Activated CD8-positive, alpha-beta memory T cell treated with anti-CD3 and anti-CD28 coated beads, Interleukin-2, amount 50 U/mL, for 1 hour (primary cell): Measurements from ENCODE around the gene NOP9.

Experiments
- DNase-seq: peaks from one replicate; pipeline ENCODE4 v3.0.0-alpha.2; 2020; ENCODE audit errors: extremely low read depth

NOP9 gene

DNA sequence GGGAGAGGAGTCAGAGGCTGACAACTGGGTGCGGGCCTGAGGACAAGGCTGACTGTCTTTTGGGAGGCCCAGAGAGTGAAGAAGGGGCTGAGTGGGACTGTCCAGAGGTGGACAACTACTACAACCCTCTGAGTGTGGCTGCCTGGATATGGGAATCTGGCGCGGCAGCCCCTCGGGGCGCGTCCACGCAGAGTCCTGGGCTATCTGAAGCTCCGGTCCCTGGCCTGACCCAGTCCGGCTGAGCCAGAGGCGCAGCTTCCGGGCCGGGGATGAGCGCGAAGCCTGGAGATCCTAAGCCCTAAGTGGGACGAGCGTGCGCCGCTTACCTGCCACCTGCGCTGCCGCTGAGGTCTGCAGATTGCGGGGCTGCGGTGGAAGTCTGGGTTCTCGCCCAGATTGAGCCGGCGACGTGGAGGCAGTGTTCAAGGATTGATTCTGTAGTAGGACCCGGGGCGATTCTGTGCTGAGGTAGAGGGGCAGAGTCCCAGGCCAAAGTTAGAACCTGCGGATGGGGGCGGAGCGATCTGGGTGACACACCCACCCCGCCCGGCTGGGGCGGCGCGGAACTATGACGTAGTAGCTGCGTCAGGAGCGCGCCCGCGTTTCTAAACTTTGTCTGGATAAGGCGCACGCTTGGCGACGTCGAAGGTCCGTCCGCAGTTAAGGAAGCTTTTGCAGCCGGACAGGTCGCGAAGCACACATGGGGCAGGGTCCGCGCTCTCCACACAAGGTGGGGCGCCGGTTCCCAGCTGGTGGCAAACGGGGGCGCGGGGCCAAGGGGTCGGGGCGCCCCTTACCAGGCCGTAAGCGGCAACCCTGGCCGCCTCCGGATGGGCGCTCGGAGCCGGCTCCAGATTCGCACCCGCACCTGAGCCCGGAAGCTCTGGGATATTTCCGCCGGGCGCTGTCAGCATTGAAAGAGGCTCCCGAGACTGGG lies at the start of gene NOP9, which contains the start of gene DHRS1:
Gene NOP9, plus strand, starts transcription at position 596 of the 937 bp plus-strand sequence. Its CDS starts 105 bp downstream, at position 701.
Gene DHRS1, minus strand, starts transcription at position 526 of the 937 bp plus-strand sequence. CDS start 674 bp downstream, outside the sequence.
- DNase-seq = peak; percentile 75

- no peak for DNase-seq
These were observed 49.3 kb upstream of the NOP9 start for GRCh38 chr14:24250354-24250753.

DNA sequence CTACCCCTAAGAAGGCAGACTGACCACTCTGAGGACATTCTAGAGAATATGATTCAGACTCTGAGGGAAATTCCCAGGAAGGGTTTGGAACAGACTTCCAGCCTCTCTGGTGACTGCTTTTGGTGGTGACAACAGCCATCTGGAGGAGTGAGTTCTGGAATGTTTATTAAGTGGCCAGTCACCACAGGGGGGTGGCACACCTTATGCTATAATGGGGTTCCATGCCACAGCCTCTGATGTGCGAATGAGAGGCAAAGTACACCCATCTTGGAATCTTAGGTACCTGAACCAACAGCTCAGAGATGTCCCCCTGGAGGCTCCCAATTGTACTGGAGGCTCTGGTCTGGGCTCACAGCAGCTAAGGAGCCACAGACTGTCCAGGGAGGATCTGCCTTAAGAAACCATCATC lies 47.8 kb upstream of the NOP9 start:
- no peak for DNase-seq

DNA sequence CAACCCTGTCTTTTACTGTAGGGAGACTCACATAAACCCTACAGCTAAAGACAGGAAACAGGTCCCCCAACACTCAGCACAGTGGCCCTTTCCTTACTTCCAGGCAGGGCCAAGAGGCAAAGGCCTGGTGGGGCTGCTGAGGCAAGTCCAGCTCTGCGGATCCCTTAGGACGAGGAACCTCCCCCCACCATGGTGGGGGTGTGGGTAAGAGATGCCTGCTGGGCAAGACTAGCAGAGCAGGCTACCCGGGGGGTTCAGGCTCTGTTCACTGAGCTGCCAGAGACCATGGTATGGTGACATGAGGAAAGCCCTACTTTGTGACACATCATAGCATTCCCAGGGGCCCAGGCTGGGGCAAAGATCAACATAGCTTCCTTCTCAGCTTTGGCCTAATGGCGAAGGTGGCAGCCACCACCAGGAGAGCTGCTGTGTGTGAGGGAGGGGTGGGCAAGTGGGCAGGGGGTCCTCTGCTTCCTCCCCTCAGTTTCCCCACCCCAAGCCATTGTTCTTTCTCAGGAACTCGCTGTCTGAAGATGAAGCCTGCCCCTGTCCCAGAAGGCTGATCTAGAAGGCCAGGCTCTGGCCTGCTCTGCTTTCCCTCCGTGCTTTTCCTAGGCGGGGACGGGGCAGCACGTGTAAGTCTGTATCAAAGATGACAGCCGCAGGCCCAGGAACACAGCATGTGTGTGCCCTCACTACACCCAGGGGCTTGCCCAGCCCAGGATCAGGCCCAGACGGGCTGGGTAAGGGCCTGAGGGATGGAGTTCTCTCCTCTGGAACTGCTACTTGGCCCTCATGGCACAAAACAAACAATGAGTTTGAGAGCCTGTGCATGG lies 47.1 kb upstream of the NOP9 start:
- no peak for DNase-seq

- no peak for DNase-seq
These were observed 45.7 kb upstream of the NOP9 start for GRCh38 chr14:24253936-24254335.

- no peak for DNase-seq
These were observed 44.8 kb upstream of the NOP9 start for GRCh38 chr14:24254630-24255392.

DNA sequence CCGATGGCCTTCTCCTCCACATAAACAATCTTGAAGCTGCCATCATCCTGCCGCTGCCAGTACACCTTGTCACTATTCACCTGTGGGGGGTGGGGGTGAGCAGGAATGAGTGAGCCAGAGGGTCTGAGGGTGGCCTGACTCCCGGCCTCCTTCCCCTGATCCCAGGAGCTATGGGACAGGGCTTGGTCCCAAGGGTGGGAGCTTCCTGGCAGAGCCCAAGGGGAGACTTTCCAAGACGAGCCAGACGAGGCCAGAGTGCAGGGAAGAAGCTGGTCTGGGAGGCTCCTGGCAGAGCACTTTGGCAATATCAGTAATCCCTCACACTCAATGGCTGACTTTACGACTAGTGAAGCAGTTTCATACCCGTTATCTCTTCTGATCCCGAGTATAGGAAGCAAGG lies 44.2 kb upstream of the NOP9 start:
- DNase-seq = no peak

DNA sequence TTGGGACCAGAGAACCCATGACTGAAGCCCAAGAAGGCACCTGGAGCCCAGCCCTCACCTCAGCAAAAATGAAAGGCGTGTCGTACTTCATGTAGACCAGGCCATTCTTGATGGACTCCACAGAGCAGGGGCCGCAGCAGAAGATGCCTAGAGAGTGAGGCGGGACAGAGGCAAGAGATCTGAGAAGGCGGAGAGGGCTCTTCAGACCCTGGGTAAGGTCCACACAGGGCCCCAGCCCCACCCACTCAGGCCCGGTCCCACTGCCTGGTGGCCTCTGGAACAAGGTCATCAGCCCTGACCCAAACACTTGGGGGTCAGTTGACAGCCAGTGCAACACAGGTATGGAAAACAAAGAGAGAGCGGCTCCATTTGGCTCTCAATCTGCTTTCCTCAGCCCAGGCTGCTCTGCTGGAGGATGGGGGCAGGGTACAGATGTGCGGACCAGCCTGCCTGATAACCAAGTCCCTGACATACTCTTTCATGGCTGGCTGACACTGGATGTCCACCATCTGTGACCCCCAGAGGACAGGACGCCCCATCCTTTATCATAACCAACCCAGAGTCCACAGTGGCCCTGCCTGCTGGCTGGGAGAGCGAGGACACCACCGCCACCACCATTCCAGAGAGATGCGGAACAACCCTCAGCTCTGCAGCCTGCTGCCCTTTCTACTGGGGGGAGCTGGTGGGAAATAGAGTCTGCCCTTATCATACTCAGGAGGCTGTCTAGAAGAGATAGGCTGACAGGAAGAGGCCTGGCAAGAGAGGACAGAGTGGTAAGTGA lies 43.5 kb upstream of the NOP9 start:
- no peak for DNase-seq

- DNase-seq = no peak
These were observed 42.7 kb upstream of the NOP9 start for GRCh38 chr14:24256960-24257359.

DNA sequence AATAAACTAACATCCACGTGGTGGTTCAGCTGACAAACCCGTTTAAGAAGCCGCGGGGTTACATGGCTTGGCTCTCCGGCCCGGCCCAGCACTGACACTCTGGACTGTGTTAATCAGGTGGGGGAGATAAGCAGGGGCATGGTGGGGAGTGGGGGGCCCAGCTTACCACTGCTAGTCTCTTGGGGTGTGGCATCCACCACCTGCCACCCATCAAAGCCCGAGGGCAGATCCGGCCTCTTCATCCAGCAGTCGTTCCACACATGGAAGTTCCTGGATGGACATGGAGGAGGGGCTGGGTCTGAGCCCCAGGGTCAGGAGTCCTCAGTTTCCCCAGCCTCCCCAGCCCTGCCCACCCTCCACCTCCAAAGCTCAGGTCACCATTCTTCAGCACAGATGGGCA lies 41.5 kb upstream of the NOP9 start:
- DNase-seq = no peak

GRCh38 chr14:24258548-24259265 lies 40.9 kb upstream of the NOP9 start:
- no peak for DNase-seq

DNA sequence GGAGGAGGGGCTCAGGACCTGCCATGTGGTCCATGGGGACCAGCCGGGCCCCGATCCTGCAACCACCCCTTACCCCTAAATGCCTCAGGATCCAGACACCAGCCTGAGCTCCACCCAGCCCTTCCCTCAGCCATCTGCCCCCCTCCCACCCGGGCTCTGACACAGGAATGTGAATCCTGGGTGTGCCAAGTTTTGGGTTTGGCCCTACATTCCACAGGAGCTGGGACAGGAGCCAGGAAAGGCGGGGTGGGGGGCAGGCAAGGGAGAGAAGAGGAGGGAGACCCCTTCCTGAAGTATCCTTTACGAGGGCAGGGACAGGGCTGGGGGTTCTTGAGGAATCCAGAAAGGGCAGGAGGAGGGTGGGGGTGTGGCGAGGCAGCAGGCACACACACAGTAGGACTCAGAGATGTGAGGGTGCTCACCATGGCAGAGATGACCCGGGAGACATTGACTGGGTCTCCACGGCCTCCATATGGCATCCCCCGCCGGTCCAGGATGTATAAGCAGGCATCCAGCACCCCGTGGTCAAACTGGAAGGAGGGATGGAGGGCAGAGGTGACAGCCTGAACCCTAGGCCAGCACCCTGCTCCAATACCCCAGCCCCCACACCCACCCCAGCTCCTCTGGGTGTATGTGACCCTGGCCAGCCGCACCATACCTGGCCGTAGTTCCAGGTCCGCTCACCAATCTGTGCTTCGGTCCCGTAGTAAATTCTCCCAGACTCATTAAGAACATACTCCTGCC lies 40.2 kb upstream of the NOP9 start:
- DNase-seq = no peak

GRCh38 chr14:24260026-24260779 lies 39.4 kb upstream of the NOP9 start:
- no peak for DNase-seq

GRCh38 chr14:24260780-24261157 lies 38.9 kb upstream of the NOP9 start:
- DNase-seq = no peak

DNA sequence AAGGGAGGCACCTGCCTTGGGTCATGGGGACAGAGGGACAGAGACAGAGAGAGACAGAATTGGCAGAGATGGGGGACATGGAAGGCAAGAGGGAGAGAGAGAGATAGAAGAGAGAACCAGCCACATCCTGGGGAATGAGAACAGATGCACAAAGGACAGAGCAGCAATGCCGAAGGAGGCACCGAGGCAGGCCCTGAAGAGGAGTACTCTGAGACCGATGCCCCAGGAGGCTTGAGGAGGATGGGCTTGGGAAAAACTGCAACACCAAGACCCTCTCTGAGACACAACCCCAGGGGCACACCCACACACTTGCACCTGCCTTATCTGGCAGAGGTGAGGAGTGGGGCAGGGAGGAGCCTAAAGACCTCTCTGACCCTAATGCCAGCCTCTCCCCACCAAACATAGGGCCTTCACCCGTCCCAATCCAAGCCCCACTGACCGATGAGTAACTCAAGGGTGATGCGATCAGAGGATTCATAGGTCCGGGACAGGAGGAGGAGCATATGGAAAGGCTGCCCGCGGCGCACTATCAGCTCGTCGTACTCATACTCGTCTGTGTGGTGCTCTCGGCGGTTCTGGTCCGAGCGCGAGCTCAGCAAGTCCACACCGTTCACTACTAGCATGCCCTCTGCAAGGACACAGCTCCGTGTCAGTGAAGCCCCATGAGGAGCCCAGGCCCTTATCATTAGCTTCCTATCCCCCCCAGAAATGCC lies 38.2 kb upstream of the NOP9 start:
- DNase-seq = no peak

- no peak for DNase-seq
These were observed 37.7 kb upstream of the NOP9 start for GRCh38 chr14:24261969-24262327.

GRCh38 chr14:24262821-24263733 lies 36.6 kb upstream of the NOP9 start, which contains the start of gene TGM1:
TSS of gene TGM1 (minus strand) at chr14:24263177. CDS start at chr14:24262352, 825 bp downstream.
- no peak for DNase-seq
